Fibroblast of mammary gland (primary cell): ENCODE results near the gene TSPAN9.

ENCODE experiments used
- DNase-seq: peaks from one replicate; pipeline ENCODE4 v3.0.0-alpha.2; 2010; ENCODE audit warnings: low read depth
- H3K4me3 ChIP-seq: 2 replicates; pipeline ENCODE4 v1.5.1; 2011; ENCODE audit warnings: low read depth, mild to moderate bottlenecking, low read length, moderate library complexity; ENCODE audit not compliant: control insufficient read depth
- TF ChIP-seq, protein P1 (sequence below): conservative IDR thresholded peaks from 2 replicates; pipeline ENCODE4 v1.5.1; 2011; ENCODE audit warnings: low read depth, low read length, inconsistent platforms; ENCODE audit not compliant: control insufficient read depth, insufficient read depth

The TSPAN9 gene

DNA sequence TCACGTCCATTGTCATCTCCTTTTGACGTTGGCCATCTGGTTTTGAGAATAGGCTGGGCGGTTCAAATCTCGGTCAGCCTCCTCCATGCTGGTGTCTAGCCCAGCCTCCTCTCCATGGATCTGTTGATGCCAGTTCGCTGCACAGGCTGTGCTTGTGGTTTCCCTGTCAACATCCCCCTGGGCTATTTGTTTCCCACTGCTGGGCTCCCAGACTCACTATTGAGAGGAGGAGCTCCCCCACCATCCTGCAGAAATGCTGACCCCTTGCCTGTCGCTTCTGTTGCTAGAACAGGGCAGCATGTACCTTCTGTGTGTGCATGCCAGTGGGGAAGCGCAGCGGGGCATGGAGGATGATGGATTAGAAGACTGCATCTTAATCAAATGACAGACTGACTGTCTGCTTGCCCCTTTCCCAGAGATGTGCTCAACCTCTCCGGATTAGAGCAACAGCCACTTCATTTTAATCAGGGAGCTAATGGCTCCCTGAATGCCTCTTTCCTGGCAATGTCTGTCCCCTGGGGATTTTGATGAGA, 170.5 kb downstream of the TSPAN9 start:
- H3K4me3 ChIP-seq, result no peak overlapping the region
- TF ChIP-seq, protein P1, sequence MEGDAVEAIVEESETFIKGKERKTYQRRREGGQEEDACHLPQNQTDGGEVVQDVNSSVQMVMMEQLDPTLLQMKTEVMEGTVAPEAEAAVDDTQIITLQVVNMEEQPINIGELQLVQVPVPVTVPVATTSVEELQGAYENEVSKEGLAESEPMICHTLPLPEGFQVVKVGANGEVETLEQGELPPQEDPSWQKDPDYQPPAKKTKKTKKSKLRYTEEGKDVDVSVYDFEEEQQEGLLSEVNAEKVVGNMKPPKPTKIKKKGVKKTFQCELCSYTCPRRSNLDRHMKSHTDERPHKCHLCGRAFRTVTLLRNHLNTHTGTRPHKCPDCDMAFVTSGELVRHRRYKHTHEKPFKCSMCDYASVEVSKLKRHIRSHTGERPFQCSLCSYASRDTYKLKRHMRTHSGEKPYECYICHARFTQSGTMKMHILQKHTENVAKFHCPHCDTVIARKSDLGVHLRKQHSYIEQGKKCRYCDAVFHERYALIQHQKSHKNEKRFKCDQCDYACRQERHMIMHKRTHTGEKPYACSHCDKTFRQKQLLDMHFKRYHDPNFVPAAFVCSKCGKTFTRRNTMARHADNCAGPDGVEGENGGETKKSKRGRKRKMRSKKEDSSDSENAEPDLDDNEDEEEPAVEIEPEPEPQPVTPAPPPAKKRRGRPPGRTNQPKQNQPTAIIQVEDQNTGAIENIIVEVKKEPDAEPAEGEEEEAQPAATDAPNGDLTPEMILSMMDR, result no peak
- no peak for DNase-seq

DNA sequence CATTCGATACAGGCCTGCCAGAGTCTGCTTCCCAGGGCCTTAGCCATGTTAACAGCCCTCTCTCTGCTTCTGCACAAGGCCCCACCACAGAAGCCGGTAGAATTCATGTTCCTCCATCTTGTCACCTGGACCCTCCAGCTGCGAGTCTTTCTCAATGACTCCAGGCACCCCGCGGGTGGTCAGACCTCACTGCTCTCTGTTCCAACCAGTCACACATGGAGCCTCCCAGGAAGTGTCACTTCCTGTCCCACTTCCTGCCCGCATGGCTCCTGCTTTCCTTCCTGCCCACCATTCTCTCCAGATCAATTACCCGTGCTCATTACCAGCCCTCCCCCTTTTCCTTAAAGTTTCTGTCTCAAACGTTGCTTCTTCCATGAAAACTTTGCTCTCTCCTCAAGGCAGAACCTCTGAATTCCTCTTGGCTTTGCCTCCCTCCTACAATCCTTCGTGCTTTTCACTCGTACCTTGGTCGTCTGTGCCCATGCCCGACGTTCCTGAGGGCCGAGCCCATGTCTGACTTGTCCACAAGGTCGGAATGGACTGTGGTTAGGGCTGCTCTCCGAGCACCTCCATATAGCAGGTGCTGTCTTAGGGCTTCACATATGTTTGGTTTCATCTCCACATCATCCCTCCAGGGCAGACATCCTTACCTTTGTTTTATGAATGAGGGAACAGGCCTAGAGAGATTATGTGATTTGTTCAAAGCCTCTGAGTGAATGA, 172.1 kb downstream of the TSPAN9 start:
- no peak for DNase-seq
- no peak overlapping the region for H3K4me3 ChIP-seq

DNA sequence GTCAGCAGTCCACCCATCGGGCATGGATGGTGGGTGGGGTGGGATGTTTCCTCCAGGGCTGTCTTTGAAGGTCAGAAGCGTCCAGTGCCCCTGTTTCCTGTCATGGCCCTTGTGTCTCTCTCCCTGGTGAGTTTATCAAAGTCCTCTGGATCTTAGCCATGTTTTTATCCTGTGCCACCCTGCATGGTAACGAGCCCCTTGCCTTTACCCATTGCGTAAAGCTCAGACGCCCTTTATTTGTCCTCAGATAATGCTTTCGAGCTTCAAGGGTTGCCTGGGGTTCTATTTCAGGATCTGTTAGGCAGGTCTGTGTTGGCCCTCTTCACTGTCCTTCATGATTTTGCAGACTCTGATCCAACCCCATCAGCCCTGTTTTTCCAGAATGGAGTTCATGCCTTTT, 172.9 kb downstream of the TSPAN9 start:
- no peak overlapping the region for H3K4me3 ChIP-seq
- TF ChIP-seq, protein P1, result no peak

More for the DNA sequence above, 172.1 kb downstream of the TSPAN9 start:
- TF ChIP-seq, protein P1, result no peak

DNA sequence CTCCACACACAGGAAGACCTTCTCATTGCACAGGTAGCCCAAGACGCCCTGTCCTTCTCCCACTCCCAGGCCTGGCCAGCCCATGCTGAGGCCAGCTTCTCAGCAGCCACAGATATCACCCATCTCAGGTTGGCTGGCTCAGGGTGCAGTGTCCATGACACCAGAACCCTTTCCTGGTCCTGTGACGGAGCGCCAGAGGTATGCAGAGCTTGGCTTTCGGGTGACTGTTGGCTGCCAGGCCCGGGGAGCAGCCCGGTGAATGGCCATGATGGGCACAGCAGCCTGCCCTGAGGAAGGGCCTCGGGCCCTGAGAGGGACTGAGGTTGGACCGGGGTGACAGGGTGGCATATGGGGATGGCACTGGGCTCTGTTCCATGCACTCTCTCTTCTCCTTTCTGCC, 173.4 kb downstream of the TSPAN9 start:
- no peak for DNase-seq
- TF ChIP-seq, protein P1, result no peak
- H3K4me3 ChIP-seq, result no peak overlapping the region

More for the DNA sequence above, 172.9 kb downstream of the TSPAN9 start:
- DNase-seq, result no peak

DNA sequence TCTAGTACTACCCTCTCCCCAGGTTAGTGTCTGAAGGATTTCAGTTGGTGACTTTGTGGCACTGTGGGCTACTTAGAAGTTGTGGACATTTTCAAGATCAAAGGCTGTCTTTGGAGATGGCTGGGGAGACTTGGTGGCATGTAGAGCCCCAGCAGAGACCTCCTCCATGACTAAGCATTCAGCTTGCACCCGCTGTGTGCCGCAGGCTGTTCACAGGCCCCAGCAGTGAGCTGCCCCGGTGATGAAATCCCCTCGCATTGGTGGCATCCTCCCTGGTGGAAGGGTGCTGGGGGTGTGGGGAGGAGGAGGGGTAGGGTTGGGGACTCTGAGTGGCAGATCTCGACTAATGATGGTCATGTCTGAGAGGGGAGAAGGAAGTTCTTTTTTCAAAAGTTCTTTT, 173.9 kb downstream of the TSPAN9 start:
- no peak overlapping the region for H3K4me3 ChIP-seq
- no peak for DNase-seq
- TF ChIP-seq, protein P1, result no peak

DNA sequence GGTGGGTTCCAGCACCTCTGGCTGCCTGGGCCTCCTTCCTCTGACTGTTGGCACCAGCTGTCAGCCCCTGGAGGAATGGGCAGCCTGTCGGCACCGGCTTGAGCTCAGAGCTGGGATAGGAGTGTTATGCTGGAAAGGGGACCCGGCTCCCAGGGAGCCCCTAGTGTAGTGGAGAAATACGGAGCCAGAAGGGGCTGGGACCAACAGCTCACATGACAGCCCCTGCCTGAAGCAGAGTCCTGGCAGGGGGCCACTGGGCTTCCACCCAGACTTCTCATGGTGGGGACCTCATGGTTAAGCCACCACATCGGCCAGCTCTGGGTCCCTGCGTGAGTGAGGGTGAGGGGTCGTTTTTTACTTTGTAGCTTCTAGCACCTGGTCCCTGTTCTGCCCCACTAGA, 174.5 kb downstream of the TSPAN9 start:
- no peak for DNase-seq
- TF ChIP-seq, protein P1, result no peak
- H3K4me3 ChIP-seq, result no peak overlapping the region
